ENCODE results near the gene COL24A1.

COL24A1 gene

GRCh38 chr1:86169625-86170024 lies 13.1 kb upstream of the COL24A1 start:
- no peaks in the 10 kb centered on the region for H3K4me1 Mint-ChIP-seq (ENCODE audit: low read depth)
- no peaks in the 10 kb centered on the region for H3K27me3 Mint-ChIP-seq
- no peak overlapping the region for H3K27ac Mint-ChIP-seq
- H3K36me3 Mint-ChIP-seq, result no peaks in the 10 kb centered on the region
- H3K4me3 Mint-ChIP-seq, result no peak overlapping the region
- H3K9me3 Mint-ChIP-seq (ENCODE audit: low read depth), result peaks cover 5% of the 10 kb centered on the region

- H3K4me3 Mint-ChIP-seq, result no peak overlapping the region
- peaks cover 8% of the 10 kb centered on the region for H3K4me1 Mint-ChIP-seq (ENCODE audit: low read depth)
- no peaks in the 10 kb centered on the region for H3K9me3 Mint-ChIP-seq (ENCODE audit: low read depth)
- H3K27me3 Mint-ChIP-seq, result peaks cover 17% of the 10 kb centered on the region
- no peak overlapping the region for H3K27ac Mint-ChIP-seq
- H3K36me3 Mint-ChIP-seq, result no peaks in the 10 kb centered on the region
These were observed 3.2 kb upstream of the COL24A1 start for GRCh38 chr1:86159800-86160199.

GRCh38 chr1:86155807-86156565 lies 586 bp downstream of the COL24A1 start:
- Mint-ChIP-seq H3K27me3 (peaks cover 26% of the 10 kb centered on the region), H3K9me3 (ENCODE audit: low read depth) (no peaks in the 10 kb centered on the region), H3K4me3 (no peak overlapping the region), H3K27ac (no peak overlapping the region), H3K36me3 (no peaks in the 10 kb centered on the region), H3K4me1 (ENCODE audit: low read depth) (peaks cover 8% of the 10 kb centered on the region)

GRCh38 chr1:86155051-86155806 lies 1.3 kb downstream of the COL24A1 start:
- no peaks in the 10 kb centered on the region for H3K36me3 Mint-ChIP-seq
- no peaks in the 10 kb centered on the region for H3K9me3 Mint-ChIP-seq (ENCODE audit: low read depth)
- H3K4me1 Mint-ChIP-seq (ENCODE audit: low read depth), result peaks cover 8% of the 10 kb centered on the region
- no peak overlapping the region for H3K4me3 Mint-ChIP-seq
- H3K27ac Mint-ChIP-seq, result no peak overlapping the region
- H3K27me3 Mint-ChIP-seq, result peaks cover 26% of the 10 kb centered on the region

GRCh38 chr1:86154571-86155050 lies 2.0 kb downstream of the COL24A1 start:
- no peak overlapping the region for H3K4me3 Mint-ChIP-seq
- H3K27ac Mint-ChIP-seq, result no peak overlapping the region
- H3K4me1 Mint-ChIP-seq (ENCODE audit: low read depth), result peaks cover 8% of the 10 kb centered on the region
- no peaks in the 10 kb centered on the region for H3K36me3 Mint-ChIP-seq
- no peaks in the 10 kb centered on the region for H3K9me3 Mint-ChIP-seq (ENCODE audit: low read depth)
- H3K27me3 Mint-ChIP-seq, result peaks cover 27% of the 10 kb centered on the region

- H3K9me3 Mint-ChIP-seq (ENCODE audit: low read depth), result no peaks in the 10 kb centered on the region
- H3K27ac Mint-ChIP-seq, result no peak overlapping the region
These were observed 2.7 kb downstream of the COL24A1 start for GRCh38 chr1:86153836-86154235.

GRCh38 chr1:86152887-86153286 lies 3.7 kb downstream of the COL24A1 start:
- H3K9me3 Mint-ChIP-seq (ENCODE audit: low read depth), result no peaks in the 10 kb centered on the region
- H3K27me3 Mint-ChIP-seq, result peaks cover 24% of the 10 kb centered on the region
- no peak overlapping the region for H3K27ac Mint-ChIP-seq
- peaks cover 8% of the 10 kb centered on the region for H3K4me1 Mint-ChIP-seq (ENCODE audit: low read depth)
- H3K4me3 Mint-ChIP-seq, result no peak overlapping the region
- no peaks in the 10 kb centered on the region for H3K36me3 Mint-ChIP-seq

More at GRCh38 chr1:86153836-86154235, 2.7 kb downstream of the COL24A1 start:
- H3K4me1 Mint-ChIP-seq (ENCODE audit: low read depth), result peaks cover 8% of the 10 kb centered on the region
- H3K36me3 Mint-ChIP-seq, result no peaks in the 10 kb centered on the region
- peaks cover 27% of the 10 kb centered on the region for H3K27me3 Mint-ChIP-seq
- H3K4me3 Mint-ChIP-seq, result no peak overlapping the region

- H3K27me3 Mint-ChIP-seq, result peaks cover 17% of the 10 kb centered on the region
These were observed 5.1 kb downstream of the COL24A1 start for GRCh38 chr1:86151427-86151826.

GRCh38 chr1:86150553-86151055 lies 6.0 kb downstream of the COL24A1 start:
- H3K4me3 Mint-ChIP-seq, result no peak overlapping the region
- H3K27ac Mint-ChIP-seq, result no peak overlapping the region
- no peaks in the 10 kb centered on the region for H3K36me3 Mint-ChIP-seq
- peaks cover 15% of the 10 kb centered on the region for H3K27me3 Mint-ChIP-seq
- no peaks in the 10 kb centered on the region for H3K9me3 Mint-ChIP-seq (ENCODE audit: low read depth)
- H3K4me1 Mint-ChIP-seq (ENCODE audit: low read depth), result no peaks in the 10 kb centered on the region

More at GRCh38 chr1:86151427-86151826, 5.1 kb downstream of the COL24A1 start:
- H3K9me3 Mint-ChIP-seq (ENCODE audit: low read depth), result no peaks in the 10 kb centered on the region
- no peak overlapping the region for H3K27ac Mint-ChIP-seq
- peaks cover 3% of the 10 kb centered on the region for H3K4me1 Mint-ChIP-seq (ENCODE audit: low read depth)
- H3K4me3 Mint-ChIP-seq, result no peak overlapping the region
- no peaks in the 10 kb centered on the region for H3K36me3 Mint-ChIP-seq

- no peaks in the 10 kb centered on the region for H3K36me3 Mint-ChIP-seq
- H3K27ac Mint-ChIP-seq, result no peak overlapping the region
- H3K4me3 Mint-ChIP-seq, result no peak overlapping the region
- H3K4me1 Mint-ChIP-seq (ENCODE audit: low read depth), result no peaks in the 10 kb centered on the region
- no peaks in the 10 kb centered on the region for H3K9me3 Mint-ChIP-seq (ENCODE audit: low read depth)
- H3K27me3 Mint-ChIP-seq, result peaks cover 11% of the 10 kb centered on the region
These were observed 7.0 kb downstream of the COL24A1 start for GRCh38 chr1:86149591-86149990.

- no peak overlapping the region for H3K4me3 Mint-ChIP-seq
- H3K27ac Mint-ChIP-seq, result no peak overlapping the region
- H3K27me3 Mint-ChIP-seq, result peaks cover 1% of the 10 kb centered on the region
- no peaks in the 10 kb centered on the region for H3K36me3 Mint-ChIP-seq
- no peaks in the 10 kb centered on the region for H3K9me3 Mint-ChIP-seq (ENCODE audit: low read depth)
- no peaks in the 10 kb centered on the region for H3K4me1 Mint-ChIP-seq (ENCODE audit: low read depth)
These were observed 8.8 kb downstream of the COL24A1 start for GRCh38 chr1:86147755-86148154.

- Mint-ChIP-seq H3K9me3 (ENCODE audit: low read depth) (no peaks in the 10 kb centered on the region), H3K27me3 (peaks cover 1% of the 10 kb centered on the region), H3K4me1 (ENCODE audit: low read depth) (no peaks in the 10 kb centered on the region), H3K4me3 (no peak overlapping the region), H3K36me3 (no peaks in the 10 kb centered on the region), H3K27ac (no peak overlapping the region)
These were observed 10.0 kb downstream of the COL24A1 start for GRCh38 chr1:86146566-86146965.

GRCh38 chr1:86140281-86140880 lies 16.2 kb downstream of the COL24A1 start:
- H3K9me3 Mint-ChIP-seq (ENCODE audit: low read depth), result no peaks in the 10 kb centered on the region
- no peaks in the 10 kb centered on the region for H3K36me3 Mint-ChIP-seq
- no peaks in the 10 kb centered on the region for H3K4me1 Mint-ChIP-seq (ENCODE audit: low read depth)
- peaks cover 6% of the 10 kb centered on the region for H3K27me3 Mint-ChIP-seq
- H3K4me3 Mint-ChIP-seq, result no peak overlapping the region
- H3K27ac Mint-ChIP-seq, result no peak overlapping the region

- no peak overlapping the region for H3K4me3 Mint-ChIP-seq
- peaks cover 6% of the 10 kb centered on the region for H3K27me3 Mint-ChIP-seq
- H3K36me3 Mint-ChIP-seq, result no peaks in the 10 kb centered on the region
- H3K4me1 Mint-ChIP-seq (ENCODE audit: low read depth), result no peaks in the 10 kb centered on the region
- no peak overlapping the region for H3K27ac Mint-ChIP-seq
- no peaks in the 10 kb centered on the region for H3K9me3 Mint-ChIP-seq (ENCODE audit: low read depth)
These were observed 17.8 kb downstream of the COL24A1 start for GRCh38 chr1:86138746-86139145.

- no peak overlapping the region for H3K27ac Mint-ChIP-seq
- H3K4me1 Mint-ChIP-seq (ENCODE audit: low read depth), result no peaks in the 10 kb centered on the region
- H3K27me3 Mint-ChIP-seq, result peaks cover 6% of the 10 kb centered on the region
- no peaks in the 10 kb centered on the region for H3K9me3 Mint-ChIP-seq (ENCODE audit: low read depth)
- no peak overlapping the region for H3K4me3 Mint-ChIP-seq
- no peaks in the 10 kb centered on the region for H3K36me3 Mint-ChIP-seq
These were observed 19.1 kb downstream of the COL24A1 start for GRCh38 chr1:86137436-86137835.
